AG04449 (cell line): ENCODE measurements around the gene ADAT1.

Experiments used
- CTCF ChIA-PET: fragments of 350-600 bp; formaldehyde crosslinking; extraction: SDS; loops from one replicate; lab custom pipeline; 2021; ENCODE audit warnings: antibody characterized with exemption; lab: Yijun Ruan, JAX
- POLR2A ChIA-PET: fragments of 400-600, 350-600 bp; formaldehyde crosslinking; extraction: SDS; loops from one replicate; lab custom pipeline; 2020; ENCODE audit warnings: antibody characterized with exemption, inconsistent platforms; lab: Yijun Ruan, JAX
- DNase-seq: peaks from one replicate; pipeline ENCODE4 v3.0.0-alpha.2; 2010; ENCODE audit warnings: low read depth, low spot score
- H3K4me3 ChIP-seq: 2 replicates; pipeline ENCODE4 v1.5.1; 2011; ENCODE audit warnings: low read depth, mild to moderate bottlenecking, control low read depth, low read length
- TF ChIP-seq, protein P1 (sequence below): IDR thresholded peaks from one replicate; pipeline ENCODE4 v1.5.1; 2011; ENCODE audit warnings: mild to moderate bottlenecking, moderate library complexity, low read length, control low read depth, inconsistent platforms; ENCODE audit not compliant: insufficient read depth; ENCODE audit errors: missing control alignments

ADAT1 gene

DNA sequence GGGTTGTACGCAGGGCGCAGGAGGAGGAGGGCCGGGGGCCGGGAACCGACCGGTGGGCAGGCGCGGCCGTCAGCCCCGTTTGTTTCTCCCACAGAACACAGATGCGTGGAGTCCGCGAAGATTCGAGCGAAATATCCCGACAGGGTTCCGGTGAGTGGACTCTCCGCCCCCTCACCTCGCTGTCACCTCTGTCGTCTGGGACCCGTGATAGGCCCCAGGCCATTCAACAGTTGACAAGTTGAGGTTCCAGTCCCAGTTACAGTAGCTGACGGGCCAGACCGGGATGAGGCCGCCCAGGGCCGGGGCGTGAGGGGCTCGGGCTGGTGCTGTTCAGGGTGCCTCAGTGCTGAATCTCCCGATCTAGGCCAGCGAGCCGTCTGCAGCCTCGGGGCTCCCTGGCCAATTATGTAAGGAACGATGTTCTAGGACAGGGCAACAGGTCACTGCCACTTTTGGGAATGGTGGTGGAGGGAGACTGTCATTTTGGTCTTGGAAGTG lies 56.3 kb downstream of the ADAT1 start:
- ChIA-PET CTCF (interaction anchor here (0.7 to 4.8 kb wide), 7 partner anchors 9 to 103 kb away, joined by 3 to 20 read pairs (median 4); partner anchors contain the start of genes TMEM170A and TMEM231), POLR2A (no interaction called here)
- DNase-seq = no peak
- TF ChIP-seq, protein P1, sequence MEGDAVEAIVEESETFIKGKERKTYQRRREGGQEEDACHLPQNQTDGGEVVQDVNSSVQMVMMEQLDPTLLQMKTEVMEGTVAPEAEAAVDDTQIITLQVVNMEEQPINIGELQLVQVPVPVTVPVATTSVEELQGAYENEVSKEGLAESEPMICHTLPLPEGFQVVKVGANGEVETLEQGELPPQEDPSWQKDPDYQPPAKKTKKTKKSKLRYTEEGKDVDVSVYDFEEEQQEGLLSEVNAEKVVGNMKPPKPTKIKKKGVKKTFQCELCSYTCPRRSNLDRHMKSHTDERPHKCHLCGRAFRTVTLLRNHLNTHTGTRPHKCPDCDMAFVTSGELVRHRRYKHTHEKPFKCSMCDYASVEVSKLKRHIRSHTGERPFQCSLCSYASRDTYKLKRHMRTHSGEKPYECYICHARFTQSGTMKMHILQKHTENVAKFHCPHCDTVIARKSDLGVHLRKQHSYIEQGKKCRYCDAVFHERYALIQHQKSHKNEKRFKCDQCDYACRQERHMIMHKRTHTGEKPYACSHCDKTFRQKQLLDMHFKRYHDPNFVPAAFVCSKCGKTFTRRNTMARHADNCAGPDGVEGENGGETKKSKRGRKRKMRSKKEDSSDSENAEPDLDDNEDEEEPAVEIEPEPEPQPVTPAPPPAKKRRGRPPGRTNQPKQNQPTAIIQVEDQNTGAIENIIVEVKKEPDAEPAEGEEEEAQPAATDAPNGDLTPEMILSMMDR = no peak
- peak overlapping the region; percentile 84 for H3K4me3 ChIP-seq

DNA sequence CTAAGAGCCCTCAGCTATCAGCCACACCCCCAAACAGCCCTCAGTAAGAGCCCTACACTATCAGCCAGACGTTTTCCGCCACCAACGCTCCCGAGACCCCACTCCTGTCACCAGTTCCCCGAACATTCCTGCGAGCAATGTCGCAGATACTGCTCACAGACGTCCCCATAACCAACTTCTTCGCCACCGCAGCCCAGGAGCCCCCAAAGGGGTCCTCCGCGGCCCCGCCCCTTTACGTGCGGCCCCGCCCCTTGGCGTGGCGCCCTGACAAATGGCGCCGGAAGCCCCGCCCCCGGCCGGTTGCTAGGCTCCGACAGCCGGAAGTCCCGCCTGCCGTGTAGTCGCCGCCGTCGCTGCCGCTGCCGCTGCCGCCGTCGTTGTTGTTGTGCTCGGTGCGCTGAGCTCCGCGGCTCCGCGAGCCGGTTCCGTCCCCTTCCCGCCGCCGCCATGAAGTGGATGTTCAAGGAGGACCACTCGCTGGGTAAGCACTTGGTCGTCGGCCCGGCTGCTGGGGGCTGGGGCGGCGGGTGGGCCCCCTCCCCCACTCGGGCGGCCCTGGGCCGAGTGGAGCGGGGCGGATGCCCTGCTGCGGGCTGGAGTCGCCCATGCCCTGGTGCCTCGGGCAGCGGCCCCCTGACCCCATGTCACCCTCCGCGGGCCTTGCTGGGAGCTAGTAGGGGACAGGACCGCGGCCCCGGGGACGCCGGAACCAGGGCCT lies 56.9 kb downstream of the ADAT1 start, which contains the start of gene GABARAPL2:
TSS of gene GABARAPL2 (plus strand) at position 340 of the 718 bp plus-strand sequence. CDS start at position 448, 108 bp downstream.
- ChIA-PET CTCF (interaction anchor here (0.9 to 4.8 kb wide), 11 partner anchors 10 to 368 kb away, joined by 3 to 20 read pairs (median 4); partner anchors contain the start of genes TMEM170A and TMEM231), POLR2A (interaction anchor here (1.2 to 1.3 kb wide), 2 partner anchors 8 to 57 kb away, joined by 3 to 4 read pairs; partner anchors contain the start of gene ADAT1)

DNA sequence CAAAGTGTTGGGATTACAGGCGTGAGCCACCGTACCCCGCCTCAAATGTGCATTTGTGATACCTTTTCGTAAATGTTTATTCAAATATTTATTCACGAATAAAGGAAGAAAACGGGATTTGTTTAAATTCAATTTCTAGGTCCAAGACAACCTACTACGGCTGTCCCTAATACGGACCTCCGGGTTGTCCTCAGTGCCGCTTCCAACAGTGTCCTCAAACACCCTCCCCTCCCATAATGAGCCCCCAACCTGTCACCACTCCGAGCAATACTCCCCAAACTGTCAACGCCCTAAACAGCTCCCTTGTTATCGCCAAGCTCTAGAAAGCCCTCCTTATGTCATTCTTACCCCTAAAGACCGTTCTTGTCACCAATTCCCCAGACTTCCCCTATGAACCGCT lies 57.4 kb downstream of the ADAT1 start:
- peak overlapping the region; percentile 84 for H3K4me3 ChIP-seq
- ChIA-PET CTCF (interaction anchor here (0.9 to 4.8 kb wide), 11 partner anchors 10 to 367 kb away, joined by 3 to 20 read pairs (median 4); partner anchors contain the start of gene TMEM231), POLR2A (interaction anchor here (1.2 to 1.5 kb wide), 3 partner anchors 8 to 57 kb away, joined by 3 to 5 read pairs (median 4); partner anchors contain the start of gene ADAT1)
- TF ChIP-seq, protein P1 = no peak
- DNase-seq = no peak

More for the DNA sequence above, 56.9 kb downstream of the ADAT1 start, which contains the start of gene GABARAPL2:
- TF ChIP-seq, protein P1 = no peak
- no peak for DNase-seq
- H3K4me3 ChIP-seq = peak within 1 kb of the TSS; percentile 84

DNA sequence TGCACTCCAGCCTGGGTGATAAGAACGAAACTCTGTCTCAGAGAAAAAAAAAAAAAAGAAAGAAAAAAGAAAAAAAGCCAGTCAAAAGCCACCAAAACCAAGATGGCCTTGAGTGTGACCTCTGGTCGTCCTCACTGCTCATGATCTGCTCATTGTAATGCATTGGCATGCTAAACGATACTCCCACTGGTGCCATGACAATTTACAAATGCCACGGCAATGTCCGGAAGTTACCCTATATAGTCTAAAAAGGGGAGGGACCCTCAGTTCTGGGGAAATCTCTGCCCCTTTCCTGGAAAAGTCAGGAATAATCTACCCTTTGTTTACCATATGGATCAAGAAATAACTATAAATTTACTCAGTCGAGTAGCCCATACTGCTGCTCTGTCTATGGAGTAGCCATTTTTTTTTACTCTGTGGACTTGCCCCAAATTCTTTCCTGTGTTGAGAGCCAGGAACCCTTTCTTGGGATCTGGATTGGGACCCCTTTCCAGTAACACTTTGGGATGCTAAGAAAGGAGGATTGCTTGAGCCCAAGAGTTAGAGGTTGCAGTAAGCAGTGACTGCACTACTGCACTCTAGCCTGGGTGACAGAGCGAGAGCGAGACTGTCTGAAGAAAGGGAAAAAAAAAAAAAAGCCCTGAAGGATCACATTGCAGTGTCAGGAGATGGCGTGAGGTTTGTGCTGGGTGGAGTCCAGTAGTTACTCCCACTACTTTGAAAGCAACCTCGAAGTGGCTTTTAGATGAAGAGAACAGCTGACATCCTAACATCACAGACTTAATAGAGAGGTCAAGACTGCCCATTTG lies 63.3 kb downstream of the ADAT1 start:
- CTCF ChIA-PET = interaction anchor here (1.8 to 5.6 kb wide), 3 partner anchors 42 to 95 kb away, joined by 9 to 28 read pairs (median 10); partner anchors contain the start of gene TMEM170A
- no peak for DNase-seq
- TF ChIP-seq, protein P1 = no peak
- no peak overlapping the region for H3K4me3 ChIP-seq
- POLR2A ChIA-PET = interaction anchor here (0.6 kb wide), 1 partner anchor 94 kb away, joined by 3 read pairs; no protein-coding TSS in a partner anchor

DNA sequence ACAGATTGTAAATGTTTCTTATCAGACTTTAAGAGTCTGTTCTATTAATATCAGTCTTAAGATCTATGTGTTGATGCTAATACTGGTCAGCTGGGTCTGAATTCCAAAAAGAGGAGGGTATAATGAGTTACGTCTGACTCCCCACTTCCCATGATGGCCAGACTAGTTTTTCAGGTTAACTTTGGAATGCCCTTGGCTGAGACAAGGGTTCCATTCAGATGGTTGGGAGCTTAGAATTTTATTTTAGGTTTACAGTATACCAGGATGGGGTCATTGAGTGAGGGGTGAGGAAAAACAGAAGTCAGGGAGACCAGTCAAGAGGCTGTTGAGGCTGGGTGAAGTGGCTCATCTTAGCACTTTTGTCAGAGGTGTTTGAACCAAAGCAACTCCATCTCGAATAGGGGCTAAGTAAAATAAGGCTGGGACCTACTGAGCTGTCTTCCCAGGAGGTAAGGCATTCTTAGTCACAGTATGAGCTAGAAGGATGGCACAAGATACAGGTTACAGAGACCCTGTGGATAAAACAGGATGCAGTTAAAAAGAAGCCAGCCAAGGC lies 64.2 kb downstream of the ADAT1 start:
- CTCF ChIA-PET = interaction anchor here (0.8 to 5.6 kb wide), 2 partner anchors 42 to 93 kb away, joined by 3 to 28 read pairs; partner anchors contain the start of gene TMEM170A
- POLR2A ChIA-PET = no interaction called here

More for the DNA sequence above, 64.2 kb downstream of the ADAT1 start:
- DNase-seq = no peak
- H3K4me3 ChIP-seq = no peak overlapping the region
- TF ChIP-seq, protein P1 = no peak
